K562 treated with DMSO at 1 percent for 4 hours (cell line): ENCODE measurements around the gene NDC1. TPM values are rescaled to one million over a fixed set of nuclear protein-coding genes. Genes with fewer than 3 reads are reported as not detected.

Experiments
- total RNA-seq: library from RNA; unstranded; fragments of 300-600 nt; gene quantifications from 2 replicates; pipeline ENCODE4 v1.2.3, GENCODE V29; 2022; ENCODE audit not compliant: insufficient read depth

NDC1 gene, protein sequence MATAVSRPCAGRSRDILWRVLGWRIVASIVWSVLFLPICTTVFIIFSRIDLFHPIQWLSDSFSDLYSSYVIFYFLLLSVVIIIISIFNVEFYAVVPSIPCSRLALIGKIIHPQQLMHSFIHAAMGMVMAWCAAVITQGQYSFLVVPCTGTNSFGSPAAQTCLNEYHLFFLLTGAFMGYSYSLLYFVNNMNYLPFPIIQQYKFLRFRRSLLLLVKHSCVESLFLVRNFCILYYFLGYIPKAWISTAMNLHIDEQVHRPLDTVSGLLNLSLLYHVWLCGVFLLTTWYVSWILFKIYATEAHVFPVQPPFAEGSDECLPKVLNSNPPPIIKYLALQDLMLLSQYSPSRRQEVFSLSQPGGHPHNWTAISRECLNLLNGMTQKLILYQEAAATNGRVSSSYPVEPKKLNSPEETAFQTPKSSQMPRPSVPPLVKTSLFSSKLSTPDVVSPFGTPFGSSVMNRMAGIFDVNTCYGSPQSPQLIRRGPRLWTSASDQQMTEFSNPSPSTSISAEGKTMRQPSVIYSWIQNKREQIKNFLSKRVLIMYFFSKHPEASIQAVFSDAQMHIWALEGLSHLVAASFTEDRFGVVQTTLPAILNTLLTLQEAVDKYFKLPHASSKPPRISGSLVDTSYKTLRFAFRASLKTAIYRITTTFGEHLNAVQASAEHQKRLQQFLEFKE
- 16.3 and 26.2 TPM in 2 replicates for total RNA-seq

GRCh38 chr1:53837924-53838653 is at the start of gene NDC1:
NDC1 (minus strand) TSS chr1:53838296; CDS start chr1:53838261, 35 bp downstream.

GRCh38 chr1:53739109-53739681 is 98.9 kb downstream of the NDC1 start, which contains the start of gene GLIS1:
GLIS1 (minus strand) TSS chr1:53739164; CDS start chr1:53738064, 1,100 bp downstream.

Other genes starting within 250 kb of the NDC1 start
- gene GLIS1, start 99.1 kb downstream of the NDC1 start, total RNA-seq: 0.59 TPM in 1 of 2 replicates, not detected in the other
- 25.6 and 26.1 TPM in 2 replicates for gene YIPF1, start 51.5 kb upstream of the NDC1 start, total RNA-seq
- gene DIO1, start 55.9 kb upstream of the NDC1 start, total RNA-seq: 0.40 TPM in 1 of 2 replicates, not detected in the other
- gene IFT25, start 107.4 kb upstream of the NDC1 start, total RNA-seq: 45.0 and 48.8 TPM in 2 replicates
- gene LRRC42, start 108.1 kb upstream of the NDC1 start, total RNA-seq: 23.8 and 30.4 TPM in 2 replicates
- gene LDLRAD1, start 179.9 kb upstream of the NDC1 start, total RNA-seq: not detected in 2 replicates
- 134 and 160 TPM in 2 replicates for gene TMEM59, start 214.9 kb upstream of the NDC1 start, total RNA-seq
- 4.4 and 5.5 TPM in 2 replicates for gene TCEANC2, start 215.3 kb upstream of the NDC1 start, total RNA-seq